ENCODE measurements around the gene DDHD1.

DNA sequence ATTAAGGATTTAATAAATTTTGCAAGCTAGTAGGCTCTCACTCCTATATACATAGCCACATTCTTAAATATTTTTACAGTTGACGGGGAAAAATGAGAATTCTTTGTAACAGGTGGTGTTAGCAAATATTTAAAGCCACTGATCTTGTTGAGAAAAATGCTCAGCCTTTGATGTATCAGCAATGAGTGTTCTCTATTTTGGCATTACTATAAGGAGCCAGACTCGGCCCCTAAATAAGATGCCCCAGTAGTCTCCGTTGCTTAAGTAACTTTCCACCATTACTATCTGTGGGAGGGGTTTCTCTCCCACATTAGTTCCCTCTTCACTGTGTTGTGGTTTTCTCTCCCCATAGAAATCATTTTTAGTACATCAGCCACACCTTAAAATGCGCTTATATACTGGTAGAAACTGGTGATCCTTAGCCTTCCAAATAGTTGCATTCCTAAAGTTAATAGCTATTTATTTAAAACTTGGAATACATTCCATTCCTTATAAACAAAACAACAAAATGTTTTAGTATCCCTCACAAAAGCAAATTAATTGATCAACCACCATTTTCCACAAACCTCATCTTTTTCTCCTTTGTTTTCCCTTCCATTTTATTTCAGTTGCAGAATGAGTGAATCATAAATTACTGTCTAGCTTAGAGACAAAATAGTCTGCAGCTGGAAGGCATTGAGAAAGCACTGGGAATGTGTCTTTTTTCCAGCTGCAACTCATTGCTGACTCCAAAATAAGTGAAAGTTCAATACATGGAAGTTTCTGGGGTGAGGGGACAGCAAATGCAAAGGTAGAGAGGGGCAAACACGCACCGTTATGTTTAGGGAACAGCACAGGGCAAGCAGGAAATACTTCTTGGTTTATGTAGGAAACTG, 117.5 kb downstream of the DDHD1 start:
- TF ChIP-seq, protein P1, sequence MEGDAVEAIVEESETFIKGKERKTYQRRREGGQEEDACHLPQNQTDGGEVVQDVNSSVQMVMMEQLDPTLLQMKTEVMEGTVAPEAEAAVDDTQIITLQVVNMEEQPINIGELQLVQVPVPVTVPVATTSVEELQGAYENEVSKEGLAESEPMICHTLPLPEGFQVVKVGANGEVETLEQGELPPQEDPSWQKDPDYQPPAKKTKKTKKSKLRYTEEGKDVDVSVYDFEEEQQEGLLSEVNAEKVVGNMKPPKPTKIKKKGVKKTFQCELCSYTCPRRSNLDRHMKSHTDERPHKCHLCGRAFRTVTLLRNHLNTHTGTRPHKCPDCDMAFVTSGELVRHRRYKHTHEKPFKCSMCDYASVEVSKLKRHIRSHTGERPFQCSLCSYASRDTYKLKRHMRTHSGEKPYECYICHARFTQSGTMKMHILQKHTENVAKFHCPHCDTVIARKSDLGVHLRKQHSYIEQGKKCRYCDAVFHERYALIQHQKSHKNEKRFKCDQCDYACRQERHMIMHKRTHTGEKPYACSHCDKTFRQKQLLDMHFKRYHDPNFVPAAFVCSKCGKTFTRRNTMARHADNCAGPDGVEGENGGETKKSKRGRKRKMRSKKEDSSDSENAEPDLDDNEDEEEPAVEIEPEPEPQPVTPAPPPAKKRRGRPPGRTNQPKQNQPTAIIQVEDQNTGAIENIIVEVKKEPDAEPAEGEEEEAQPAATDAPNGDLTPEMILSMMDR (IDR thresholded peaks at IDR 0.05 in 4 of 5, conservative IDR thresholded peaks at IDR 0.05 in 1 of 5): no peak
- TF ChIP-seq POLR2A (IDR thresholded peaks at IDR 0.05): no peak
